ENCODE measurements around the gene CD274. TPM values are rescaled to one million over a fixed set of nuclear protein-coding genes. Genes with fewer than 3 reads are reported as not detected.

Gene CD274
- total and polyA plus RNA-seq, 9 donors: 0.57 to 6.7 (median 1.5) TPM

DNA sequence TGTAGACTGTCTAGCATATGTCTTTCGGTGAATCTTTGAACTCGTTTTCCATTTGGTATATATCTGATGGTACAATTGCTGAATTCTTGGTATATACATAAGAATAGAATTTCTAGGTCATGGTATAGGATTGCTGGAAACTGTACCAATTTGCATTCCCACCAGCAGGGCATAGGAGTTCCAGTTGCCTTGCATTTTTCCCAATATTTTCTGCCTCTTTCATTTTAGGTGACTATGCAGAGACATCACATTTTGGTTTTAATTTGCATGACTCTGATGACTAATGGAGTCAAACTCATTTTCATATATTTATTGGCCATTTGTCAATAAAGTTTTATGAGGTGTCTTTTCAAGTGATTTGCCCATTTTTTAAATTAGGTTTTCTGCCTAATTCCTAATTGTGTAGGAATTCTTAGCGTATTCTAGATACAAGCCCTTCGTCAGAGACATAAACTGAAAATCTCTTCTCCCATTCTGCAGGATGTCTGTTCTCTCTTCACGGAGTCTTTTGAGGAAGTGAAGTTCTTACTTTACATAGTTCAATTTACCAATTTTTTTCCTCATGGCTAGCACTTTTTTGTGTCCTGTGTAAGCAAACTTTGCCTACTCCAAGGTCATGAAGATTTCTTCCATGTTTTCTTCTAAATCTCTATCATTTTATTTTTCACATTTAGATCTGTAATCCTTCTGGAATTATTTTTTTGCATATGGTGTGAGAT is 31.1 kb downstream of the CD274 start:
- intact Hi-C loops (cut with DNase I): no loop called here
- no peaks in the 10 kb centered on the region for H3K9me3 ChIP-seq
- no peaks in the 10 kb centered on the region for H3K36me3 ChIP-seq
- H3K27ac ChIP-seq: no peak overlapping the region
- no peak overlapping the region for H3K4me3 ChIP-seq
- DNase-seq: no peak
- no peaks in the 10 kb centered on the region for H3K4me1 ChIP-seq (ENCODE audit: insufficient read depth)
- H3K27me3 ChIP-seq: no peaks in the 10 kb centered on the region
- TF ChIP-seq POLR2A (IDR thresholded peaks at IDR 0.05): no peak
- TF ChIP-seq, protein P1, sequence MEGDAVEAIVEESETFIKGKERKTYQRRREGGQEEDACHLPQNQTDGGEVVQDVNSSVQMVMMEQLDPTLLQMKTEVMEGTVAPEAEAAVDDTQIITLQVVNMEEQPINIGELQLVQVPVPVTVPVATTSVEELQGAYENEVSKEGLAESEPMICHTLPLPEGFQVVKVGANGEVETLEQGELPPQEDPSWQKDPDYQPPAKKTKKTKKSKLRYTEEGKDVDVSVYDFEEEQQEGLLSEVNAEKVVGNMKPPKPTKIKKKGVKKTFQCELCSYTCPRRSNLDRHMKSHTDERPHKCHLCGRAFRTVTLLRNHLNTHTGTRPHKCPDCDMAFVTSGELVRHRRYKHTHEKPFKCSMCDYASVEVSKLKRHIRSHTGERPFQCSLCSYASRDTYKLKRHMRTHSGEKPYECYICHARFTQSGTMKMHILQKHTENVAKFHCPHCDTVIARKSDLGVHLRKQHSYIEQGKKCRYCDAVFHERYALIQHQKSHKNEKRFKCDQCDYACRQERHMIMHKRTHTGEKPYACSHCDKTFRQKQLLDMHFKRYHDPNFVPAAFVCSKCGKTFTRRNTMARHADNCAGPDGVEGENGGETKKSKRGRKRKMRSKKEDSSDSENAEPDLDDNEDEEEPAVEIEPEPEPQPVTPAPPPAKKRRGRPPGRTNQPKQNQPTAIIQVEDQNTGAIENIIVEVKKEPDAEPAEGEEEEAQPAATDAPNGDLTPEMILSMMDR (IDR thresholded peaks at IDR 0.05): no peak
- TF ChIP-seq EP300 (IDR thresholded peaks at IDR 0.05): no peak
- 90 to 93% (median 90%) methylated on average over 5 of the region's 5 CpGs for WGBS, 3 donors

DNA sequence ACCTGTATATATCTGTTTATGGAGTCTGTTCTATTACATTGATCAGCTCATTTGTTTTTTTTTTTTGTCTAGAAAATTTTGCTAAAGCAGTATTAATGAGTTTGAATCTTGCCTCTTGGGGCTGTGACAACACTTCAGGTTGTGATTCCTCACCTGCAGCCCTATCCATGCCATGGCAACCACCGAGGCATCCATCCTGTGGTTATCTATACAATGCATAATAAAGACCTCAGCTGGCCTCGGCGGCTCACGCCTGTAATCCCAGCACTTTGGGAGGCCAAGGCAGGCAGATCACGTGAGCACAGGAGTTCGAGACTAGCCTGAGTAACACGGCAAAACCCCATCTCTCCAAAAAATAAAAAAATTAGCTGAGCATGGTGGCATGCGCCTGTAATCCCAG is 31.9 kb downstream of the CD274 start:
- TF ChIP-seq POLR2A (IDR thresholded peaks at IDR 0.05): no peak
- TF ChIP-seq, protein P1 (IDR thresholded peaks at IDR 0.05): no peak
- no peak for TF ChIP-seq EP300 (IDR thresholded peaks at IDR 0.05)
- Histone ChIP-seq H3K27me3 (no peaks in the 10 kb centered on the region), H3K4me3 (no peak overlapping the region), H3K9me3 (no peaks in the 10 kb centered on the region), H3K36me3 (no peaks in the 10 kb centered on the region), H3K4me1 (ENCODE audit: insufficient read depth) (no peaks in the 10 kb centered on the region), H3K27ac (no peak overlapping the region)
- intact Hi-C loops (cut with DNase I): no loop called here
- WGBS, 3 donors: 84 to 91% (median 88%) methylated on average over 8 of the region's 8 CpGs
- DNase-seq: no peak

DNA sequence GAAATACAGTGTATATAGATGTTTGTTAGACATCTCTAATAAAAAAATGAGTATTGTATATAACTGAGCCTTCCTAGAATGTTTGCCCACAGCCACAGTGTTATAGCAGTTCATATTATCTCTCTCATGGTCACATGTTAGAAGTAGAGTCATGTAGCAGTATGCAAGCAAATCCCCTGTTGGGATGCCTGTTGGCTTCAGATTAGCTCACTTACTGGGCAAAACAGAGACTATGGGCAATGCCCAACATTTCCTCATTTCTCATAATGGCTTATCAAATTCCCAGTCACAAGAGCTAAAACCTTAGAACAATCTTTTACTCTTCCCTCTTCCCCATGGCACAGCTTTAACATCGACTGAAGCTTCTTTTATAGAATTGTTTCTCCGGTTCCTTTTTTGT is 33.0 kb downstream of the CD274 start:
- Histone ChIP-seq H3K9me3 (no peaks in the 10 kb centered on the region), H3K4me3 (no peak overlapping the region), H3K27ac (no peak overlapping the region), H3K27me3 (no peaks in the 10 kb centered on the region), H3K36me3 (no peaks in the 10 kb centered on the region), H3K4me1 (ENCODE audit: insufficient read depth) (no peaks in the 10 kb centered on the region)
- no peak for TF ChIP-seq EP300 (IDR thresholded peaks at IDR 0.05)
- no peak for TF ChIP-seq POLR2A (IDR thresholded peaks at IDR 0.05)
- TF ChIP-seq, protein P1 (IDR thresholded peaks at IDR 0.05): no peak
- intact Hi-C loops (cut with DNase I): no loop called here
- 66 to 97% (median 70%) methylated on average over 2 of the region's 2 CpGs for WGBS, 3 donors
- DNase-seq: no peak

DNA sequence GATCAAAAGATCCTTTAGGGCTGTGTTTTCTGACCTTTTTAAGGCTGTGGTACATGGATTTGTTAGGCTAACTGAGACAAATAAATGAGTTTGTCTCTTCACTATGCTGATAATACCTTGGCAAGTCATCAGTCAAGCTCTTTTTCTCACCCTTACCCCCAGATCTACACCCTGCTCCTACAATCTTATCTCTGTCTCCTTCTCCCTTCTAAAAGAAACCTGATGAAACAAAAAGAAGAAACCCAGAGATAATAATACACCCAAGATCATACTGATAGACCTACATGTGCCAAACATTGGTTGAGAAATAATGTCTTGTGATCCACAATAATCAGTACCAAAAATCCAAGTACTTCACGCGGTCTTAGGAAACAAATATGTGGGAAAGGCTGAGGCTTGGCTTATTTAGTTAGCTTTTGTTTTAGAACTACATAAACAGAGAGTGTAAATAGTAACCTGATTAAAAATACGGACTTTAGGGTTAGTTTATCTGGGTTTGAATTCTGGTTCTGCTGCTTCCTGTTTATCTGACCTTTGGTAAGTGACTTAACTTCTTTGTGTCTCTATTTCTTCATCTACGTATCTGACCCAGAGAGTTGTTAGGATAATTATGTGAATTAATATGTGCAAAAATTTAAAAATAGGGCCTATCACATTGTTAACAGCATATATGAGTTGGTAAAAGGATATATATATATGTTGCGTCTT is 35.2 kb downstream of the CD274 start:
- no peak overlapping the region for H3K4me3 ChIP-seq
- no peak for TF ChIP-seq POLR2A (IDR thresholded peaks at IDR 0.05)
- TF ChIP-seq EP300 (IDR thresholded peaks at IDR 0.05): no peak
- TF ChIP-seq, protein P1 (IDR thresholded peaks at IDR 0.05): no peak
- H3K27ac ChIP-seq: no peak overlapping the region
- DNase-seq: no peak
- no peaks in the 10 kb centered on the region for H3K4me1 ChIP-seq (ENCODE audit: insufficient read depth)
- H3K36me3 ChIP-seq: no peaks in the 10 kb centered on the region
- WGBS, 3 donors: 86 to 89% (median 88%) methylated on average over 5 of the region's 5 CpGs
- H3K9me3 ChIP-seq: no peaks in the 10 kb centered on the region
- H3K27me3 ChIP-seq: no peaks in the 10 kb centered on the region
- intact Hi-C loops (cut with DNase I): loop anchor here in 1 of 4 donors (2.0 kb wide), 1 partner anchor 17 kb away; no protein-coding TSS in a partner anchor
